ENCODE data around the gene PPP6C. TPM values are rescaled to one million over a fixed set of nuclear protein-coding genes. Genes with fewer than 3 reads are reported as not detected.
"Not testable (repeated sequence)": the region's sequence is repeated elsewhere in the genome, so short reads cannot be mapped to it uniquely, and the experiment has no call there.

Gene PPP6C
- total RNA-seq, 1 donor from 2014 or later: 26.4 TPM

- DNase-seq (ENCODE audit: low read depth): no peak
Measured at GRCh38 chr9:125141751-125142150, 47.9 kb downstream of the PPP6C start.

GRCh38 chr9:125141251-125141650, 48.4 kb downstream of the PPP6C start:
- DNase-seq (ENCODE audit: low read depth): no peak

- no peak for DNase-seq (ENCODE audit: low read depth)
Measured at GRCh38 chr9:125140576-125140975, 49.0 kb downstream of the PPP6C start.

- no peak for DNase-seq (ENCODE audit: low read depth)
Measured at GRCh38 chr9:125137200-125137599, 52.4 kb downstream of the PPP6C start.

- no peak for DNase-seq (ENCODE audit: low read depth)
Measured at GRCh38 chr9:125134976-125135375, 54.6 kb downstream of the PPP6C start.

DNA sequence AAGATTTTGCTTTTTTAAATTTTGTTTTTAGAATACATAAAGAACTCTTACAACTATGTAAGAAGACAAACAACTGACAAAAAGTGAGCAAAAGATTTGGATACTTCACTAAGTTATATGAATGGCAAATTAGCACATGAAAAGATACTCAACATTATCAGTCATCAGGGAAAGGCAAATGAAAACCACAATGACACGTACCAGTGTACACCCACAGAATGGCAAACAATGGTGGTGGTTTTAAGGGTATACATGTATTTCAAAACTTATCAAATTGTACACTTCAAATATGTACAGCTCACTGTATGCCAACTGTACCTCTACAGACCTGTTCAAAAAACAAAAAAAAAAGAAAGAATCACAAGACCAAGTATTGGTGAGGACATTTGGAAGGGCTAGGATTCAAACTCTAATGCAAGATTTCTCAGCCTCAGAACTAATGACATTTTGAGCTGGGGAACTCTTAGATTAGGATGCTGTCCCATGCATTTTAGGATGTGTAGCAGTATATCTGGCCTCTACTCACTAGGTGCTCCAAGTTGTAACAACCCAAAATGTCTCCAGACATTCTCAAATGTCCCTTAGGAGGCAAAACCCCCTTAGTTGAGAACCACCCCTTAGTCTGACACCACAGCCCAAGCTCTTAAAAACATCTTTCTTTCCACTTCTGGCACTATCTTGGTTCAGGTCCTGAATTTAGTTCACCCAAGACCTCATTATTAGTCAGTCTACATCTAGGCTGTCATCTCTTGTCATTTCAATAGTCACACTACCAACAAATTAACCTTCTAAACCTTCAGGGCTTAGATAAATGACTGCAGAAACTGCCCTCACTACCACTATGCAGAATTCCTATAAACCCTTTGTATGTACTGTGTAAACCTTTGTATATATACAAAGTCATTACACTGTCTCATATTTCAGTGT, 55.9 kb downstream of the PPP6C start:
- no peak for DNase-seq (ENCODE audit: low read depth)

- DNase-seq (ENCODE audit: low read depth): no peak
Measured at GRCh38 chr9:125131778-125132177, 57.8 kb downstream of the PPP6C start.

- DNase-seq (ENCODE audit: low read depth): peak; percentile 95
Measured at GRCh38 chr9:125126019-125126746, 63.4 kb downstream of the PPP6C start.

GRCh38 chr9:125125523-125125922, 64.1 kb downstream of the PPP6C start:
- DNase-seq (ENCODE audit: low read depth): no peak

DNA sequence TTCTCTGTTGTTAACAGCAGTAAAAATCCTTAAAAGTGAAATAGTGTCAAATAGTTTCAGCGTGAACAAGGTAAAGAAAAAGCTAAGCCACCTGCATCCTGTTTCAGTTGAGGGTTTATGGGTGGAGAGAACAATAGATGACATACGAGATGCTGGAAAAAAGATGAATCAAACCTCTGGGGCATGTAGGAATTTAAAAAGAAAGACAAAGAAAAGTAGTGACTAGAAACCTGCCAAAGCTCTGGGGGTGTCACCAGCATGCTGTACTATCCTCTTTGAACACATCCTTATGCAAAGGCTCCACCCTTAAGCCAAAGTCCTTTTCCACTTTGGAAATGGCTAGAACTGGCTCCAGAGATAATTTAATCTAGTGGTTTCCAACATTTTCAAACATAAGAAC, 68.5 kb downstream of the PPP6C start:
- no peak for DNase-seq (ENCODE audit: low read depth)

- DNase-seq (ENCODE audit: low read depth): no peak
Measured at GRCh38 chr9:125119643-125120286, 69.8 kb downstream of the PPP6C start.

DNA sequence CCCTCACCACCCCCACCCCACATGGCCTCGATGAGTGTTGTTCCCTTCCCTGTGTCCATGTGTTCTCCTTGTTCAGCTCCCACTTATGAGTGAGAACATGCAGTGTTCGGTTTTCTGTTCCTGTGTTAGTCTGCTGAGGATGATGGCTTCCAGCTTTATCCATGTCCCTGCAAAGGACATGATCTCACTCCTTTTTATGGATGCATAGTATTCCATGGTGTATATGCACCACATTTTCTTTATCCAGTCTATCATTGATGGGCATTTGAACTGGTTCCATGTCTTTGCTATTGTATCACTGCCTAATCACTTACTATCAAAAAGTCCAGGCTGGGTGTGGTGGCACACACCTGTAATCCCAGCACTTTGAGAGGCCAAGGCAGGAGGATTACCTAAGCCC, 70.9 kb downstream of the PPP6C start:
- DNase-seq (ENCODE audit: low read depth): not testable (repeated sequence)

- not testable (repeated sequence) for DNase-seq (ENCODE audit: low read depth)
Measured at GRCh38 chr9:125114503-125114902, 75.1 kb downstream of the PPP6C start.

DNA sequence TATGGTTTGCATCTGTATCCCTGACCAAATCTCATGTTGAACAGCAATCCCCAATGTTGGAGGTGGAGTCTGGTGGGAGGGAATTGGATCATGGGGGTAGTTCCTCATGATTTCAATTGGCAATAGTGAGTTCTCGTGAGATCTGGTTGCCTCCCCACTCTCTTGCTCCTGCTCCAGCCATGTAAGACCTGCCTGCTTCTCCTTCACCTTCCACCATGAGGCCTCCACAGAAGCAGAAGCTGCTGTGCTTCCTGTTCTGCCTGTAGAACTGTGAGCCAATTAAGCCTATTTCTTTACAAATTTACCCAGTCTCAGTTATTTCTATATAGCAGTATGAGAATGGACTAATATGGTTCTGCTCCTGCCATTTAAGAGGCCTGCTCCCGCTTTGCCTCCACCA, 79.1 kb downstream of the PPP6C start:
- DNase-seq (ENCODE audit: low read depth): no peak

DNA sequence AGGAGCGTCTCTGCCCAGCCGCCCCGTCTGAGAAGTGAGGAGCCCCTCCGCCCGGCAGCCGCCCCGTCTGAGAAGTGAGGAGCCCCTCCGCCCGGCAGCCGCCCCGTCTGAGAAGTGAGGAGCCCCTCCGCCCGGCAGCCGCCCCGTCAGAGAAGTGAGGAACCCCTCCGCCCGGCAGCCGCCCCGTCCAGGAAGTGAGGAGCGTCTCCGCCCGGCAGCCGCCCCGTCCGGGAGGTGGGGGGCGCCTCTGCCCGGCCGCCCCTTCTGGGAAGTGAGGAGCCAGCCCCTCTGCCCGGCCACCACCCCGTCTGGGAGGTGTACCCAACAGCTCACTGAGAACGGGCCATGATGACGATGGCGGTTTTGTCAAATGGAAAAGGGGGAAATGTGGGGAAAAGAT, 81.1 kb downstream of the PPP6C start:
- DNase-seq (ENCODE audit: low read depth): not testable (repeated sequence)

DNA sequence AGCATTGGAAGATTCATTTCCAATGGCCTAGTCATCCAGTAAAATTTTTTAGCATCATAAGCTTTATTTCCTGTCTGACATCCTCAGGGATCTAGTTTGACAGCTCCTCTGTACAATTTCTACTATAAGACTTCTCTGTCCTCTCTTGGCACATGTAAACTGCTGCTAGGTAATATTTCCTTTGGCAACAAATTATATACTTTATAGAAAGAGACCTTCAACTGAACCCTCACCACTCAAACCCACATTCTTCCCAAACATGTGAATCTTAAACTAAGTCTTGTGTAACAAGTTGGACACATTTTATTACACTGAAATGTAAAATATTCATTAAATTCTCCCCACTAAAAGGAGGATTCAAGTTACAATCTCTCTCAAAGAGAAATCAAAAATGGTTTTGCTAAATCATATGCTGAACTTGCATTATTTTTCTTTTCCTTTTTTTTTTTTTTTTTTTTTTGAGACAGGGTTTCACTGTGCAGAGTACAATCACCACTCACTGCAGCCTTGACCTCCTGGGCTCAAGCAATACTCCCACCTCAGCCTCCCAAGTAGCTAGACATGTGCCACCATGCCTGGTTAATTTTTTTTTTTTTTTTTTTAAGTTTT, 83.2 kb downstream of the PPP6C start:
- no peak for DNase-seq (ENCODE audit: low read depth)

GRCh38 chr9:125103770-125104460, 85.7 kb downstream of the PPP6C start:
- no peak for DNase-seq (ENCODE audit: low read depth)

GRCh38 chr9:125103021-125103420, 86.6 kb downstream of the PPP6C start:
- no peak for DNase-seq (ENCODE audit: low read depth)

DNA sequence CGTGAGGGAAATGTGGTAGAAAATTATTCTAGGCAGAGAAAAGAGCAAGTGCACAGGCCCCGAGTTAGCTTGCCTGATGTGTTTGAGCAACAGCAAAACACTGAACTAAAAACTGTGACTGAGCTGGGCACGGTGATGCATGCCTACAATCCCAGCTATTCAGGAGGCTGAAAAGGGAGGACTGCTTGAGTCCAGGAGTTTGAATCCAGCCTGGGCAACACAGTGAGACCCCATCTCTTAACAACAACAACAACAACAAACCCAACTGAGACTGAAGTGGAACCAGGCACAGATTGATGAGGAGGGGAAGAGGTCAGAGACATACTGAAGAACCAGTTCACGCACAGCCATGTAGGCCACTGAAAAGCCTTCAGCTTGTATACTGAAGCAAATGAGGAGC, 88.8 kb downstream of the PPP6C start:
- DNase-seq (ENCODE audit: low read depth): no peak

GRCh38 chr9:125099816-125100215, 89.8 kb downstream of the PPP6C start:
- DNase-seq (ENCODE audit: low read depth): no peak
